ENCODE data around the gene PTGFRN.

Gene PTGFRN

DNA sequence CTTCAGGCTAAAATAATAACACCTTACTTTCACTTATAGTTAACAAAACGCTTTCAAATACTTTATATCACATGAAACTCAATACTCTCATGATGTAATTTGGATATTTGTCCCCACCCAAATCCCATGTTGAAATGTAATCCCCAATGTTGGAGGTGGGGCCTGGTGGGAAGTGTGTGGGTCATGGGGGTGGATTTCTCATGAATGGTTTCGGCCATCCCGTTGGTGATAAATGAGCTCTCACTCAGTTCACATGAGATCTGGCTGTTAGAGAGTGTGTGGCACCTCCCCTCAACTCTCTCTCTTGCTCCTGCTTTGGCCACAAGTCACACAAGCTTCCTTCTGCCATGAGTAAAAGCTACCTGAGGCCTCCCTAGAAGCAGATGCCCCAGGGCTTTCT, 22.5 kb upstream of the PTGFRN start:
- ATAC-seq, result no peak
- TF ChIP-seq TCF4 (CRISPR knock-in tag; IDR thresholded peaks at IDR 0.05; ENCODE audit: borderline replicate concordance), result no peak
- TF ChIP-seq, protein P1, sequence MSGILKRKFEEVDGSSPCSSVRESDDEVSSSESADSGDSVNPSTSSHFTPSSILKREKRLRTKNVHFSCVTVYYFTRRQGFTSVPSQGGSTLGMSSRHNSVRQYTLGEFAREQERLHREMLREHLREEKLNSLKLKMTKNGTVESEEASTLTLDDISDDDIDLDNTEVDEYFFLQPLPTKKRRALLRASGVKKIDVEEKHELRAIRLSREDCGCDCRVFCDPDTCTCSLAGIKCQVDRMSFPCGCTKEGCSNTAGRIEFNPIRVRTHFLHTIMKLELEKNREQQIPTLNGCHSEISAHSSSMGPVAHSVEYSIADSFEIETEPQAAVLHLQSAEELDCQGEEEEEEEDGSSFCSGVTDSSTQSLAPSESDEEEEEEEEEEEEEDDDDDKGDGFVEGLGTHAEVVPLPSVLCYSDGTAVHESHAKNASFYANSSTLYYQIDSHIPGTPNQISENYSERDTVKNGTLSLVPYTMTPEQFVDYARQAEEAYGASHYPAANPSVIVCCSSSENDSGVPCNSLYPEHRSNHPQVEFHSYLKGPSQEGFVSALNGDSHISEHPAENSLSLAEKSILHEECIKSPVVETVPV (CRISPR knock-in tag; IDR thresholded peaks at IDR 0.05), result no peak
- TF ChIP-seq PATZ1 (CRISPR knock-in tag; IDR thresholded peaks at IDR 0.05; ENCODE audit: borderline replicate concordance), result no peak
- no peak for TF ChIP-seq ZNF8 (CRISPR knock-in tag; IDR thresholded peaks at IDR 0.05)
- TF ChIP-seq OSR1 (CRISPR knock-in tag; IDR thresholded peaks at IDR 0.05), result no peak
- TF ChIP-seq ZC3H10 (CRISPR knock-in tag; IDR thresholded peaks at IDR 0.05), result no peak
- no peak for TF ChIP-seq PPARA (CRISPR knock-in tag; IDR thresholded peaks at IDR 0.05; ENCODE audit: borderline replicate concordance)
- no peak for TF ChIP-seq SNAI2 (CRISPR knock-in tag; IDR thresholded peaks at IDR 0.05)

DNA sequence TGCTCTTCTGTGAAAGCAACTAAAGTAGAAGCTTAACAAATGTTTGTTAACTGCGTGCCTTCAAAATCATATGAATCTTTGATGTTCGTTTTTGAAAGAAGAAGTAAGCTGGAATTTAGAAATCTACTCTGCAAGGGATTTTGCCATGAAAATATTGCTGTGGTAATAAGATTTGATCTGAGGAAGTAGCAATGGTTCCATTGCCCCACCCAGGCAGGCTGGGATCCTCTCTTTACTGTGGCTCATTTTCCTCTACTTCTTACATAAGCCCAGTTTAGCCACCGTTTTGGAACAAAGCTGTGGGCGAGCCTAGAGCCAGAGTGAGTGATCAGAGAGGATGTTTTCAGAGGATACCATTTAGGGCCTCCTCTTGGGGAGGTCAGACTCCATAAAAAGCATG, 20.3 kb upstream of the PTGFRN start:
- no peak for TF ChIP-seq ZFP3 (CRISPR knock-in tag; IDR thresholded peaks at IDR 0.05)
- no peak for TF ChIP-seq ZNF8 (CRISPR knock-in tag; IDR thresholded peaks at IDR 0.05)
- no peak for TF ChIP-seq ZC3H10 (CRISPR knock-in tag; IDR thresholded peaks at IDR 0.05)
- TF ChIP-seq GLIS3 (CRISPR knock-in tag; IDR thresholded peaks at IDR 0.05), result no peak
- no peak for TF ChIP-seq PPARA (CRISPR knock-in tag; IDR thresholded peaks at IDR 0.05; ENCODE audit: borderline replicate concordance)
- TF ChIP-seq, protein P2, sequence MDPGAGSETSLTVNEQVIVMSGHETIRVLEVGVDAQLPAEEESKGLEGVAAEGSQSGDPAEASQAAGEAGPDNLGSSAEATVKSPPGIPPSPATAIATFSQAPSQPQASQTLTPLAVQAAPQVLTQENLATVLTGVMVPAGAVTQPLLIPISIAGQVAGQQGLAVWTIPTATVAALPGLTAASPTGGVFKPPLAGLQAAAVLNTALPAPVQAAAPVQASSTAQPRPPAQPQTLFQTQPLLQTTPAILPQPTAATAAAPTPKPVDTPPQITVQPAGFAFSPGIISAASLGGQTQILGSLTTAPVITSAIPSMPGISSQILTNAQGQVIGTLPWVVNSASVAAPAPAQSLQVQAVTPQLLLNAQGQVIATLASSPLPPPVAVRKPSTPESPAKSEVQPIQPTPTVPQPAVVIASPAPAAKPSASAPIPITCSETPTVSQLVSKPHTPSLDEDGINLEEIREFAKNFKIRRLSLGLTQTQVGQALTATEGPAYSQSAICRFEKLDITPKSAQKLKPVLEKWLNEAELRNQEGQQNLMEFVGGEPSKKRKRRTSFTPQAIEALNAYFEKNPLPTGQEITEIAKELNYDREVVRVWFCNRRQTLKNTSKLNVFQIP (CRISPR knock-in tag; IDR thresholded peaks at IDR 0.05; ENCODE audit: borderline replicate concordance, low read depth), result no peak
- TF ChIP-seq, protein P1 (CRISPR knock-in tag; IDR thresholded peaks at IDR 0.05), result no peak
- TF ChIP-seq SNAI2 (CRISPR knock-in tag; IDR thresholded peaks at IDR 0.05), result no peak
- TF ChIP-seq OSR1 (CRISPR knock-in tag; IDR thresholded peaks at IDR 0.05), result no peak
- TF ChIP-seq PATZ1 (CRISPR knock-in tag; IDR thresholded peaks at IDR 0.05; ENCODE audit: borderline replicate concordance), result no peak
- TF ChIP-seq CSDC2 (CRISPR knock-in tag; IDR thresholded peaks at IDR 0.05), result no peak
- TF ChIP-seq ARNTL (CRISPR knock-in tag; IDR thresholded peaks at IDR 0.05; ENCODE audit: borderline replicate concordance, low read depth), result no peak
- TF ChIP-seq ESRRG (CRISPR knock-in tag; IDR thresholded peaks at IDR 0.05), result no peak

GRCh38 chr1:116891396-116892079, 18.2 kb upstream of the PTGFRN start:
- no peak for TF ChIP-seq PPARA (CRISPR knock-in tag; IDR thresholded peaks at IDR 0.05; ENCODE audit: borderline replicate concordance)
- no peak for TF ChIP-seq SNAI2 (CRISPR knock-in tag; IDR thresholded peaks at IDR 0.05)
- no peak for TF ChIP-seq ZFP30 (CRISPR knock-in tag; IDR thresholded peaks at IDR 0.05)
- TF ChIP-seq OSR1 (CRISPR knock-in tag; IDR thresholded peaks at IDR 0.05), result no peak
- TF ChIP-seq ZFP3 (CRISPR knock-in tag; IDR thresholded peaks at IDR 0.05), result no peak
- no peak for TF ChIP-seq CREB5 (CRISPR knock-in tag; IDR thresholded peaks at IDR 0.05; ENCODE audit: low read depth)
- TF ChIP-seq GLIS3 (CRISPR knock-in tag; IDR thresholded peaks at IDR 0.05), result no peak
- TF ChIP-seq RARB (CRISPR knock-in tag; IDR thresholded peaks at IDR 0.05), result no peak
- TF ChIP-seq, protein P3, sequence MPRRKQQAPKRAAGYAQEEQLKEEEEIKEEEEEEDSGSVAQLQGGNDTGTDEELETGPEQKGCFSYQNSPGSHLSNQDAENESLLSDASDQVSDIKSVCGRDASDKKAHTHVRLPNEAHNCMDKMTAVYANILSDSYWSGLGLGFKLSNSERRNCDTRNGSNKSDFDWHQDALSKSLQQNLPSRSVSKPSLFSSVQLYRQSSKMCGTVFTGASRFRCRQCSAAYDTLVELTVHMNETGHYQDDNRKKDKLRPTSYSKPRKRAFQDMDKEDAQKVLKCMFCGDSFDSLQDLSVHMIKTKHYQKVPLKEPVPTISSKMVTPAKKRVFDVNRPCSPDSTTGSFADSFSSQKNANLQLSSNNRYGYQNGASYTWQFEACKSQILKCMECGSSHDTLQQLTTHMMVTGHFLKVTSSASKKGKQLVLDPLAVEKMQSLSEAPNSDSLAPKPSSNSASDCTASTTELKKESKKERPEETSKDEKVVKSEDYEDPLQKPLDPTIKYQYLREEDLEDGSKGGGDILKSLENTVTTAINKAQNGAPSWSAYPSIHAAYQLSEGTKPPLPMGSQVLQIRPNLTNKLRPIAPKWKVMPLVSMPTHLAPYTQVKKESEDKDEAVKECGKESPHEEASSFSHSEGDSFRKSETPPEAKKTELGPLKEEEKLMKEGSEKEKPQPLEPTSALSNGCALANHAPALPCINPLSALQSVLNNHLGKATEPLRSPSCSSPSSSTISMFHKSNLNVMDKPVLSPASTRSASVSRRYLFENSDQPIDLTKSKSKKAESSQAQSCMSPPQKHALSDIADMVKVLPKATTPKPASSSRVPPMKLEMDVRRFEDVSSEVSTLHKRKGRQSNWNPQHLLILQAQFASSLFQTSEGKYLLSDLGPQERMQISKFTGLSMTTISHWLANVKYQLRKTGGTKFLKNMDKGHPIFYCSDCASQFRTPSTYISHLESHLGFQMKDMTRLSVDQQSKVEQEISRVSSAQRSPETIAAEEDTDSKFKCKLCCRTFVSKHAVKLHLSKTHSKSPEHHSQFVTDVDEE (CRISPR knock-in tag; IDR thresholded peaks at IDR 0.05), result no peak
- TF ChIP-seq, protein P1 (CRISPR knock-in tag; IDR thresholded peaks at IDR 0.05), result no peak
- TF ChIP-seq, protein P2 (CRISPR knock-in tag; IDR thresholded peaks at IDR 0.05; ENCODE audit: borderline replicate concordance, low read depth), result no peak
- TF ChIP-seq TCF4 (CRISPR knock-in tag; IDR thresholded peaks at IDR 0.05; ENCODE audit: borderline replicate concordance), result no peak
- TF ChIP-seq ZNF70 (CRISPR knock-in tag; IDR thresholded peaks at IDR 0.05), result no peak
- ATAC-seq, result no peak

More for the DNA sequence above, 20.3 kb upstream of the PTGFRN start:
- ATAC-seq, result no peak
